Karpas-422 (cell line): Measurements from ENCODE around the gene DHDH. TPM values are rescaled to one million over a fixed set of nuclear protein-coding genes. Genes with fewer than 3 reads are reported as not detected.

Source experiments
- DNase-seq: peaks from one replicate; pipeline ENCODE4 v3.0.0-alpha.2; 2015
- H2AFZ ChIP-seq: fragments of 200-600 bp; sonication (generic); 2 replicates; pipeline ENCODE4 v1.6.1; 2014; ENCODE audit warnings: antibody characterized with exemption, low read length, mixed read lengths
- H3K27ac ChIP-seq: fragments of 200-600 bp; sonication (generic); 2 replicates; pipeline ENCODE4 v1.5.1; 2014; ENCODE audit warnings: mild to moderate bottlenecking, low read length, moderate library complexity
- H3K27me3 ChIP-seq: fragments of 200-600 bp; sonication (generic); 2 replicates; pipeline ENCODE4 v1.6.1; 2014; ENCODE audit warnings: low read length, mixed read lengths
- H3K36me3 ChIP-seq: fragments of 200-600 bp; sonication (generic); 2 replicates; pipeline ENCODE4 v1.6.1; 2014; ENCODE audit warnings: low read length, mixed read lengths; ENCODE audit not compliant: insufficient read depth
- H3K4me1 ChIP-seq: fragments of 200-600 bp; sonication (generic); 2 replicates; pipeline ENCODE4 v1.6.1; 2014; ENCODE audit warnings: mild to moderate bottlenecking, low read length, mixed read lengths
- H3K4me2 ChIP-seq: fragments of 200-600 bp; sonication (generic); 2 replicates; pipeline ENCODE4 v1.6.1; 2014; ENCODE audit warnings: low read length, low read depth, mild to moderate bottlenecking; ENCODE audit not compliant: poor library complexity, severe bottlenecking
- H3K4me3 ChIP-seq: fragments of 200-600 bp; sonication (generic); 2 replicates; pipeline ENCODE4 v1.5.1; 2014; ENCODE audit warnings: mild to moderate bottlenecking, antibody characterized with exemption, low read length, mixed read lengths
- H3K79me2 ChIP-seq: fragments of 200-600 bp; sonication (generic); 2 replicates; pipeline ENCODE4 v1.6.1; 2014; ENCODE audit warnings: mild to moderate bottlenecking, low read length, mixed read lengths
- H3K9ac ChIP-seq: fragments of 200-600 bp; sonication (generic); 2 replicates; pipeline ENCODE4 v1.6.0; 2014; ENCODE audit warnings: low read length
- H3K9me2 ChIP-seq: fragments of 200-600 bp; sonication (generic), shearing (Covaris generic); replicated peaks from 2 replicates; pipeline ENCODE4 v1.6.0; 2014; ENCODE audit warnings: mild to moderate bottlenecking, low read length, moderate library complexity; ENCODE audit not compliant: insufficient read depth
- H3K9me3 ChIP-seq: fragments of 300-700, 200-600 bp; sonication (generic); 2 replicates; pipeline ENCODE4 v1.6.1; 2014; ENCODE audit warnings: low read length, mixed read lengths
- H4K20me1 ChIP-seq: fragments of 200-600 bp; sonication (generic); 2 replicates; pipeline ENCODE4 v1.6.1; 2014; ENCODE audit warnings: mild to moderate bottlenecking, antibody characterized with exemption, low read length, low read depth; ENCODE audit not compliant: insufficient read depth
- total RNA-seq: library from RNA; depleted of rRNA; stranded (reverse); fragments of >200 nt; shearing (Covaris generic); gene quantifications from 2 replicates; pipeline ENCODE4 v1.2.3, GENCODE V29; 2014; ENCODE audit warnings: low replicate concordance

The DHDH gene
- total RNA-seq, 1 experiment from 2014 or later = 3.3 TPM

- no peaks in the 10 kb centered on the region for H3K36me3 ChIP-seq
- H3K4me3 ChIP-seq = no peak overlapping the region
- no peak overlapping the region for H2AFZ ChIP-seq
- H3K9me3 ChIP-seq = no peaks in the 10 kb centered on the region
- no peaks in the 10 kb centered on the region for H3K9me2 ChIP-seq
- no peaks in the 10 kb centered on the region for H3K79me2 ChIP-seq
- H4K20me1 ChIP-seq = no peaks in the 10 kb centered on the region
- H3K4me2 ChIP-seq = no peak overlapping the region
- H3K27me3 ChIP-seq = no peaks in the 10 kb centered on the region
- H3K27ac ChIP-seq = no peak overlapping the region
- no peak overlapping the region for H3K9ac ChIP-seq
- DNase-seq = peak; percentile 69
- peaks cover 6% of the 10 kb centered on the region for H3K4me1 ChIP-seq
Measured at GRCh38 chr19:48928164-48929025, 5.1 kb upstream of the DHDH start.

GRCh38 chr19:48934837-48935236, 1.3 kb downstream of the DHDH start:
- Histone ChIP-seq H3K36me3 (no peaks in the 10 kb centered on the region), H3K9me3 (no peaks in the 10 kb centered on the region), H3K9me2 (no peaks in the 10 kb centered on the region), H2AFZ (no peak overlapping the region), H3K9ac (no peak overlapping the region), H4K20me1 (no peaks in the 10 kb centered on the region), H3K79me2 (no peaks in the 10 kb centered on the region), H3K4me1 (peaks cover 12% of the 10 kb centered on the region), H3K27ac (no peak overlapping the region), H3K4me2 (no peak overlapping the region), H3K27me3 (no peaks in the 10 kb centered on the region), H3K4me3 (no peak overlapping the region)
- peak; percentile 36 for DNase-seq

- Histone ChIP-seq H2AFZ (no peak overlapping the region), H3K27ac (no peak overlapping the region), H3K27me3 (no peaks in the 10 kb centered on the region), H3K4me3 (no peak overlapping the region), H3K4me2 (no peak overlapping the region), H3K36me3 (no peaks in the 10 kb centered on the region), H3K9ac (no peak overlapping the region), H3K79me2 (no peaks in the 10 kb centered on the region), H3K9me2 (no peaks in the 10 kb centered on the region), H3K9me3 (peaks cover 3% of the 10 kb centered on the region; the same call in 1 of the 2 replicates), H3K4me1 (peaks cover 12% of the 10 kb centered on the region), H4K20me1 (no peaks in the 10 kb centered on the region)
- peak; percentile 25 for DNase-seq
Measured at GRCh38 chr19:48935864-48936263, 2.4 kb downstream of the DHDH start.

GRCh38 chr19:48938256-48938655, 4.8 kb downstream of the DHDH start:
- Histone ChIP-seq H3K4me3 (no peak overlapping the region), H3K27ac (no peak overlapping the region), H3K9ac (no peak overlapping the region), H3K9me3 (peaks cover 8% of the 10 kb centered on the region), H4K20me1 (no peaks in the 10 kb centered on the region), H3K4me2 (no peak overlapping the region), H3K9me2 (no peaks in the 10 kb centered on the region), H3K36me3 (no peaks in the 10 kb centered on the region), H3K79me2 (no peaks in the 10 kb centered on the region), H3K27me3 (no peaks in the 10 kb centered on the region), H3K4me1 (peaks cover 7% of the 10 kb centered on the region), H2AFZ (no peak overlapping the region)
- peak; percentile 39 for DNase-seq

- no peak overlapping the region for H3K4me2 ChIP-seq
- no peak overlapping the region for H3K9ac ChIP-seq
- no peaks in the 10 kb centered on the region for H3K36me3 ChIP-seq
- no peaks in the 10 kb centered on the region for H3K79me2 ChIP-seq
- no peak overlapping the region for H3K4me3 ChIP-seq
- 0 out of 2 replicates have a peak, but pooled peaks cover 2% of the 10 kb centered on the region for H3K27me3 ChIP-seq
- no peak overlapping the region for H3K27ac ChIP-seq
- peaks cover 8% of the 10 kb centered on the region for H3K9me3 ChIP-seq
- no peak overlapping the region for H2AFZ ChIP-seq
- H3K4me1 ChIP-seq = no peaks in the 10 kb centered on the region
- no peaks in the 10 kb centered on the region for H3K9me2 ChIP-seq
- H4K20me1 ChIP-seq = no peaks in the 10 kb centered on the region
- DNase-seq = no peak
Measured at GRCh38 chr19:48940902-48941301, 7.4 kb downstream of the DHDH start.

- H3K36me3 ChIP-seq = no peaks in the 10 kb centered on the region
- H3K4me1 ChIP-seq = no peaks in the 10 kb centered on the region
- H3K79me2 ChIP-seq = no peaks in the 10 kb centered on the region
- H4K20me1 ChIP-seq = no peaks in the 10 kb centered on the region
- H3K27me3 ChIP-seq = 0 out of 2 replicates have a peak, but pooled peaks cover 2% of the 10 kb centered on the region
- peaks cover 12% of the 10 kb centered on the region for H3K9me3 ChIP-seq
- H3K27ac ChIP-seq = no peak overlapping the region
- no peak overlapping the region for H2AFZ ChIP-seq
- H3K4me3 ChIP-seq = no peak overlapping the region
- no peak overlapping the region for H3K4me2 ChIP-seq
- H3K9me2 ChIP-seq = no peaks in the 10 kb centered on the region
- DNase-seq = no peak
- H3K9ac ChIP-seq = no peak overlapping the region
Measured at GRCh38 chr19:48943081-48943480, 9.6 kb downstream of the DHDH start.

GRCh38 chr19:48945415-48945814, 11.9 kb downstream of the DHDH start:
- Histone ChIP-seq H3K4me2 (no peak overlapping the region), H2AFZ (no peak overlapping the region), H3K27ac (no peak overlapping the region), H3K27me3 (0 out of 2 replicates have a peak, but pooled peaks cover 2% of the 10 kb centered on the region), H3K9me2 (no peaks in the 10 kb centered on the region), H4K20me1 (no peaks in the 10 kb centered on the region), H3K4me3 (no peak overlapping the region), H3K79me2 (no peaks in the 10 kb centered on the region), H3K9ac (no peak overlapping the region), H3K9me3 (peaks cover 12% of the 10 kb centered on the region), H3K36me3 (no peaks in the 10 kb centered on the region), H3K4me1 (no peaks in the 10 kb centered on the region)
- DNase-seq = peak; percentile 33

- no peak overlapping the region for H3K4me3 ChIP-seq
- H3K9ac ChIP-seq = no peak overlapping the region
- DNase-seq = peak; percentile 19
- no peaks in the 10 kb centered on the region for H4K20me1 ChIP-seq
- H3K4me1 ChIP-seq = no peaks in the 10 kb centered on the region
- H3K9me2 ChIP-seq = no peaks in the 10 kb centered on the region
- no peaks in the 10 kb centered on the region for H3K79me2 ChIP-seq
- 0 out of 2 replicates have a peak, but pooled peaks cover 2% of the 10 kb centered on the region for H3K27me3 ChIP-seq
- no peak overlapping the region for H3K27ac ChIP-seq
- H3K9me3 ChIP-seq = peaks cover 10% of the 10 kb centered on the region
- no peak overlapping the region for H3K4me2 ChIP-seq
- H2AFZ ChIP-seq = no peak overlapping the region
- H3K36me3 ChIP-seq = no peaks in the 10 kb centered on the region
Measured at GRCh38 chr19:48945817-48946216, 12.3 kb downstream of the DHDH start.
